HepG2 (cell line): Measurements from ENCODE around the gene KCTD6. TPM values are rescaled to one million over a fixed set of nuclear protein-coding genes. Genes with fewer than 3 reads are reported as not detected.
A peak's percentile ranks its signal among the peaks of the same experiment; 100 is the strongest.

ENCODE experiments used
- ASH2L ChIP-seq: fragments of 300-600, 200-600 bp; sonication (generic); IDR thresholded peaks from 2 replicates; pipeline ENCODE4 v1.7.0; 2017; ENCODE audit warnings: low read depth, mild to moderate bottlenecking, moderate library complexity, mixed read lengths, low read length; ENCODE audit not compliant: insufficient read length
- KDM6A ChIP-seq: IDR thresholded peaks from 2 replicates; pipeline ENCODE4 v1.6.1; 2016; ENCODE audit warnings: low read depth
- KLF11 ChIP-seq: IDR thresholded peaks from 2 replicates; pipeline ENCODE4 v1.6.1; 2016; ENCODE audit warnings: missing compliant biosample characterization
- NPAS2 ChIP-seq: sonication (generic); formaldehyde crosslinking; IDR thresholded peaks from 2 replicates; pipeline ENCODE4 v1.8.0; 2022; ENCODE audit warnings: mild to moderate bottlenecking, missing genetic modification reagents, borderline replicate concordance
- PHF21A ChIP-seq: sonication (generic); formaldehyde crosslinking; IDR thresholded peaks from 2 replicates; pipeline ENCODE4 v1.5.0; 2020; ENCODE audit warnings: mild to moderate bottlenecking, missing genetic modification reagents
- PITX1 ChIP-seq: sonication (generic); formaldehyde crosslinking; IDR thresholded peaks from 2 replicates; pipeline ENCODE4 v1.5.1; 2020; ENCODE audit warnings: mild to moderate bottlenecking, missing genetic modification reagents
- PPARG ChIP-seq: conservative IDR thresholded peaks from 2 replicates; pipeline ENCODE4 v1.6.1; 2016; ENCODE audit warnings: missing biosample characterization, missing genetic modification reagents
- RARG ChIP-seq: sonication (generic); formaldehyde crosslinking; IDR thresholded peaks from 2 replicates; pipeline ENCODE4 v1.4.0; 2020; ENCODE audit warnings: low read depth, mild to moderate bottlenecking, missing genetic modification reagents
- REPIN1 ChIP-seq: sonication (generic); formaldehyde crosslinking; IDR thresholded peaks from 2 replicates; pipeline ENCODE4 v1.8.0; 2022; ENCODE audit warnings: missing genetic modification reagents, low read depth, mild to moderate bottlenecking, borderline replicate concordance
- SP1 ChIP-seq, 2 experiments: fragments of 450-650 bp in 1 of 2; sonication (generic) in 1 of 2; formaldehyde crosslinking in 1 of 2; IDR thresholded peaks; 2 replicates each; pipeline versions ENCODE4 v1.4.0 to v1.6.1; 2016 to 2020; ENCODE audit warnings: missing genetic modification reagents in 1 of 2
- ZNF503 ChIP-seq: sonication (generic); formaldehyde crosslinking; IDR thresholded peaks from 2 replicates; pipeline ENCODE4 v1.4.0; 2020; ENCODE audit warnings: missing genetic modification reagents
- ZNF550 ChIP-seq: sonication (generic); formaldehyde crosslinking; IDR thresholded peaks from 2 replicates; pipeline ENCODE4 v1.4.0; 2020; ENCODE audit warnings: mild to moderate bottlenecking, missing genetic modification reagents, borderline replicate concordance
- ZNF749 ChIP-seq: sonication (generic); formaldehyde crosslinking; IDR thresholded peaks from 2 replicates; pipeline ENCODE4 v1.8.0; 2022; ENCODE audit warnings: mild to moderate bottlenecking, missing genetic modification reagents, moderate library complexity, borderline replicate concordance
- ZNF782 ChIP-seq: sonication (generic); formaldehyde crosslinking; IDR thresholded peaks from 2 replicates; pipeline ENCODE4 v1.4.0; 2020; ENCODE audit warnings: missing genetic modification reagents, mild to moderate bottlenecking, borderline replicate concordance
- ZNF816 ChIP-seq: sonication (generic); formaldehyde crosslinking; IDR thresholded peaks from 2 replicates; pipeline ENCODE4 v1.8.0; 2022; ENCODE audit warnings: missing genetic modification reagents, mild to moderate bottlenecking, borderline replicate concordance
- polyA plus RNA-seq, 8 experiments: library from polyadenylated mRNA; depleted of rRNA in 3 of 8; stranded (reverse) in 7 of 8; unstranded in 1 of 8; fragments of >200 nt; fragmentation: Illumina TruSeq in 4 of 8; extraction: Trizol in 4 of 8; gene quantifications; 2 replicates each; pipeline versions ENCODE4 v1.2.1 to v1.2.3, GENCODE V29; 2011 to 2016; ENCODE audit warnings: low read depth in 4 of 8, missing spikeins in 1 of 8, mixed read lengths in 1 of 8; ENCODE audit not compliant: insufficient read depth in 1 of 8
- total RNA-seq, 5 experiments: library from RNA; depleted of rRNA; stranded (reverse); fragments of >200 nt; fragmentation: Illumina TruSeq; extraction: Trizol; gene quantifications; 2 replicates each; pipeline ENCODE4 v1.2.3, GENCODE V29; 2016; ENCODE audit warnings: low read depth in 1 of 5
- TF ChIP-seq, protein P1 (sequence below): IDR thresholded peaks from 2 replicates; pipeline ENCODE4 v1.6.1; 2016; ENCODE audit warnings: low read depth
- TF ChIP-seq, protein P2 (sequence below), 2 experiments: sonication (generic) in 1 of 2; formaldehyde crosslinking in 1 of 2; IDR thresholded peaks; 2 replicates each; pipeline versions ENCODE4 v1.6.1 to v1.9.0; 2014 to 2022; ENCODE audit warnings: antibody characterized with exemption in 1 of 2, borderline replicate concordance in 1 of 2, inconsistent platforms in 1 of 2, low read depth in 1 of 2, missing genetic modification reagents in 1 of 2

KCTD6 gene
- total and polyA plus RNA-seq, 2 of the 13 experiments (the other 11 are each of a cell fraction or from before 2014, with no cell fraction given) = 13.4 to 14.2 TPM

- TF ChIP-seq, protein P1, sequence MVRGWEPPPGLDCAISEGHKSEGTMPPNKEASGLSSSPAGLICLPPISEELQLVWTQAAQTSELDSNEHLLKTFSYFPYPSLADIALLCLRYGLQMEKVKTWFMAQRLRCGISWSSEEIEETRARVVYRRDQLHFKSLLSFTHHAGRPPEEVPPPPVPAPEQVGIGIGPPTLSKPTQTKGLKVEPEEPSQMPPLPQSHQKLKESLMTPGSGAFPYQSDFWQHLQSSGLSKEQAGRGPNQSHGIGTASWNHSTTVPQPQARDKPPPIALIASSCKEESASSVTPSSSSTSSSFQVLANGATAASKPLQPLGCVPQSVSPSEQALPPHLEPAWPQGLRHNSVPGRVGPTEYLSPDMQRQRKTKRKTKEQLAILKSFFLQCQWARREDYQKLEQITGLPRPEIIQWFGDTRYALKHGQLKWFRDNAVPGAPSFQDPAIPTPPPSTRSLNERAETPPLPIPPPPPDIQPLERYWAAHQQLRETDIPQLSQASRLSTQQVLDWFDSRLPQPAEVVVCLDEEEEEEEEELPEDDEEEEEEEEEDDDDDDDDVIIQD (CRISPR knock-in tag) = peak; percentile 60; the same call in 1 of the 2 replicates
- 0 out of 2 replicates have a peak, but pooled peaks have one; percentile 5 for TF ChIP-seq ZNF816 (CRISPR knock-in tag)
- peak; percentile 54 for TF ChIP-seq PITX1 (CRISPR knock-in tag)
- TF ChIP-seq REPIN1 (CRISPR knock-in tag) = peak; percentile 58; the same call in 1 of the 2 replicates
- no peak for TF ChIP-seq ZNF749 (CRISPR knock-in tag)
- TF ChIP-seq, protein P2, sequence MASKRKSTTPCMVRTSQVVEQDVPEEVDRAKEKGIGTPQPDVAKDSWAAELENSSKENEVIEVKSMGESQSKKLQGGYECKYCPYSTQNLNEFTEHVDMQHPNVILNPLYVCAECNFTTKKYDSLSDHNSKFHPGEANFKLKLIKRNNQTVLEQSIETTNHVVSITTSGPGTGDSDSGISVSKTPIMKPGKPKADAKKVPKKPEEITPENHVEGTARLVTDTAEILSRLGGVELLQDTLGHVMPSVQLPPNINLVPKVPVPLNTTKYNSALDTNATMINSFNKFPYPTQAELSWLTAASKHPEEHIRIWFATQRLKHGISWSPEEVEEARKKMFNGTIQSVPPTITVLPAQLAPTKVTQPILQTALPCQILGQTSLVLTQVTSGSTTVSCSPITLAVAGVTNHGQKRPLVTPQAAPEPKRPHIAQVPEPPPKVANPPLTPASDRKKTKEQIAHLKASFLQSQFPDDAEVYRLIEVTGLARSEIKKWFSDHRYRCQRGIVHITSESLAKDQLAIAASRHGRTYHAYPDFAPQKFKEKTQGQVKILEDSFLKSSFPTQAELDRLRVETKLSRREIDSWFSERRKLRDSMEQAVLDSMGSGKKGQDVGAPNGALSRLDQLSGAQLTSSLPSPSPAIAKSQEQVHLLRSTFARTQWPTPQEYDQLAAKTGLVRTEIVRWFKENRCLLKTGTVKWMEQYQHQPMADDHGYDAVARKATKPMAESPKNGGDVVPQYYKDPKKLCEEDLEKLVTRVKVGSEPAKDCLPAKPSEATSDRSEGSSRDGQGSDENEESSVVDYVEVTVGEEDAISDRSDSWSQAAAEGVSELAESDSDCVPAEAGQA (IDR thresholded peaks at IDR 0.05; ENCODE audit: low read depth) = 0 out of 2 replicates have a peak, but pooled peaks have one; percentile 39
- TF ChIP-seq, protein P2 (CRISPR knock-in tag; IDR thresholded peaks at IDR 0.05; ENCODE audit: borderline replicate concordance) = no peak
- no peak for TF ChIP-seq RARG (CRISPR knock-in tag)
- TF ChIP-seq KDM6A (CRISPR knock-in tag) = peak; percentile 93
- peak; percentile 86 for TF ChIP-seq PPARG (CRISPR knock-in tag)
- TF ChIP-seq NPAS2 = no peak
- peak; percentile 84 for TF ChIP-seq PHF21A (CRISPR knock-in tag)
- no peak; the same call in 1 of the 2 replicates for TF ChIP-seq ZNF782
- TF ChIP-seq ASH2L = peak; percentile 80
- TF ChIP-seq ZNF550 (CRISPR knock-in tag) = no peak
- TF ChIP-seq ZNF503 (CRISPR knock-in tag) = peak; percentile 68; the same call in 1 of the 2 replicates
- 0 out of 2 replicates have a peak, but pooled peaks have one; percentile 25 for TF ChIP-seq KLF11 (CRISPR knock-in tag)
- TF ChIP-seq SP1 (IDR thresholded peaks at IDR 0.05) = no peak
- no peak for TF ChIP-seq SP1 (CRISPR knock-in tag; IDR thresholded peaks at IDR 0.05)
Measured at GRCh38 chr3:58535531-58536500, 43.9 kb downstream of the KCTD6 start (continued).
